Activated naive CD4-positive, alpha-beta T cell treated with anti-CD3 and anti-CD28 coated beads, Interleukin-2, amount 50 U/mL, for 24 hours (primary cell): ENCODE measurements around the gene FAM170B.

Experiments used
- H3K27ac Mint-ChIP-seq: one replicate; pipeline ENCODE4 v1.8.0; 2021; ENCODE audit warnings: mild to moderate bottlenecking, mixed read lengths
- H3K27me3 Mint-ChIP-seq: one replicate; pipeline ENCODE4 v1.8.0; 2021; ENCODE audit warnings: mixed read lengths
- H3K36me3 Mint-ChIP-seq: one replicate; pipeline ENCODE4 v1.8.0; 2021; ENCODE audit warnings: mixed read lengths
- H3K4me1 Mint-ChIP-seq: one replicate; pipeline ENCODE4 v1.8.0; 2021; ENCODE audit warnings: mixed read lengths
- H3K4me3 Mint-ChIP-seq: one replicate; pipeline ENCODE4 v1.8.0; 2021; ENCODE audit warnings: mild to moderate bottlenecking, mixed read lengths
- H3K9me3 Mint-ChIP-seq: one replicate; pipeline ENCODE4 v1.8.0; 2021; ENCODE audit warnings: mixed read lengths

The FAM170B gene

DNA sequence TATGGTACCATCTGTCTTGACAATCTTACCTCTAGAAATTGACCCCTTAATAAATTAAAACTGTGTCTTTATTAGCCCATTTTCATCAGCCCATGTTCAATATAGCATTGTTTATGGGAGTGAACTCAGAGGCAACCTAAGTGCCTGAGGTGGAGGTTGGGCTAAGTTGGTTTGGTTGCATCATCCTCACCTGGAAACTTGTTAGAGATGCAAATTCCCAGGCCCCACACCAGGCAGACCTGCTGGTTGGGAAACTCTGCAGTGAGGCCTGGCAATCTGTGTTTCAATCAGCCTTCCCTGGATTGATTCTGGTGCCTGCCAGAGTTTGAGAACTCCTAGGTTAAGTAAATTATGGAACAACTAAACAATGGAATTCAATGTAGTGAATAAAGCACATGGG is 9.4 kb upstream of the FAM170B start:
- Mint-ChIP-seq H3K4me1 (no peaks in the 10 kb centered on the region), H3K36me3 (no peaks in the 10 kb centered on the region), H3K9me3 (no peaks in the 10 kb centered on the region), H3K4me3 (no peak overlapping the region), H3K27me3 (no peaks in the 10 kb centered on the region), H3K27ac (no peak overlapping the region)

DNA sequence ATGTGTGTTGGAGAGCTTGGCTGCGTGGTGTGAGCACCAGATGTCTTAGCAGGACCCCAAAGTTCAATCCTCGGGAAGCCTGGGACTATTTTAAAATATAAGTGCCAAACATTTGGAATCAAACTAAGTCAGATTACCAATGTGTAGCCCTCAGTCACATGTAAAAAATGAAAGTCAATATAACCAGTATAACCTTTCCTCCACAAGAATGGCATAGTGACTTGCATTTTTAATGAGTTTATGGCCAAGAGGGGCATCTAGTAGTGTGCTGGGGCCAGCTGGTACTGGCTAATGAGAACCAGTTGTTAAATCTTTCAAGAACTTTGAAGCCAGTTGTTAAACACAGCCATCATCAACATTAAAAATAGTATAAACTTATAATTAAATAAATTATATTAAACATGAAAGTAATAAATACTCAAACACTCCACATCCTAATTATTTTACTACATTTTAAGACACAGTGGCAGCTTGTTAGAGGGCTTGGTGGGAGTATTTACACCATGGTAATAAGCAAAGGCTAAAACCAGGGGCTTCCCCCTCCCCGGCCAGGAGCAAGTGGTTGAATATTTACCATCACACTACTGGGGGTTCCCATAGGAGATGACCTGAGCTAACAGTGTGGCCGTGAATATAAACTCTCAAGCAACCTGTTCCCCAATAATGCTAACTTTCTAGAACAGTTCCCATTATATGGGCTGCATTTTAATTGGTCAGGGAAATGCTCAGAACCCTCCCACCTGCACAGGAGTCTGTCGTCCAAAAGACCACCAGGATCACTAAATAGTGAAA is 7.9 kb upstream of the FAM170B start:
- Mint-ChIP-seq H3K4me3 (no peak overlapping the region), H3K27me3 (no peaks in the 10 kb centered on the region), H3K4me1 (no peaks in the 10 kb centered on the region), H3K9me3 (no peaks in the 10 kb centered on the region), H3K27ac (no peak overlapping the region), H3K36me3 (no peaks in the 10 kb centered on the region)

DNA sequence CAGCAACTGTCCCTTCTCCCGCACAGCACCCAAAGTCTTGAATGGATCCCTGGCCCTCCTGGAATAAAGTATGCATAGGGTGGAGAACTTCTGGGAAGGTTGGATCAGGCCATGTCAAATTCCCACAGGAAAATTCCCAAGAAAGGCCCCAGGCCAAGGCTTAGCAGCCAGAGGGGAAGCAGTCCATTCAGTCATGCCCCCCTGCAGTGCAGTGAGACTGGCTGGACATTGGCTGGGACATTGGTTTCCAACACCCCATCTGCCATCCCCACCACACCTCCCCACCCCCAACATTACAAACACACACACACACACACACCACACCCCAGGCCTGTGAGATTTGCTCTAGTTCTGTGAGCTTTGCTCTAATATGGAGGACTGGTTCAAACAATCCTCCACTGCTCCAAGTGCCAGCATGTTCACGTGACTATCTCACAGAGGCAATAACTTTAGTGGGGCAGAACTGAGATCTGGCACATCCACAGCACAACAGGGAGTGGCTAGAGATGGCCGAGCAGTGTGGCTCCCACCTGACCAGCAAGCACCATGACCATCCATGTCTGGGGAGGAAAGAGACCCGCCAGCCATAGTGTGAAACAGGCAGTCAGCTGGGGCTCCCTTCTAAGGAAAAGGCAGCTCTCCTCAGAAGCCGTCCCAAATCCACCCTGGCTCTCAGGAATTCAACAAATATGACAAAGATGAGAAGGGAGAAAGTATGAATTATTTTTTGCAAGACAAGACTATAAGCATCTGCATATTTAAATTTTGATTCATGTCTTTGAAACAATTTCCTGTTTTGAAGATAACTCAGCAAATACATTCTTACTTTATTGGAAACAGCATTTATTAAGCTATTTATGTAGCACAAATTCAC is 6.7 kb upstream of the FAM170B start:
- no peak overlapping the region for H3K27ac Mint-ChIP-seq

DNA sequence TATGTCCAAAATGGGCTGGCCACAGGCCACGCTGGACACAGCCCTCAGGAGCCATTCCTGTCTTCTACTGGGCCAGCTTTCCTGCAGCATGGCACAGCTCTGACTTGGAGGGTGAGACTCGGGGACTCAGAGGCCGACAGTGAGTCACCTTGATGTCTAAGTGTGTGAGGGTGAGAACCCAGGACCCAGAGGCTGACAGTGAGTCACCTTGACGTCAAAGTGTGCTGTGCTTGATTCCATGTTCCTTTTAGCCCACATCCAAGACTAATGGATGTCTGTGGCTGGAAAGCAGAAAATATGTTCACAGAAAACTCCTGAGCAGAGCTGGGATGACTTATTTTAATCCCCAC is 6.0 kb upstream of the FAM170B start:
- H3K36me3 Mint-ChIP-seq = no peaks in the 10 kb centered on the region
- H3K27ac Mint-ChIP-seq = no peak overlapping the region
- H3K9me3 Mint-ChIP-seq = no peaks in the 10 kb centered on the region
- no peak overlapping the region for H3K4me3 Mint-ChIP-seq
- no peaks in the 10 kb centered on the region for H3K4me1 Mint-ChIP-seq
- peaks cover 3% of the 10 kb centered on the region for H3K27me3 Mint-ChIP-seq

More for the DNA sequence above, 6.7 kb upstream of the FAM170B start:
- H3K4me3 Mint-ChIP-seq = no peak overlapping the region
- H3K36me3 Mint-ChIP-seq = no peaks in the 10 kb centered on the region
- H3K27me3 Mint-ChIP-seq = peaks cover 3% of the 10 kb centered on the region
- H3K9me3 Mint-ChIP-seq = no peaks in the 10 kb centered on the region
- no peaks in the 10 kb centered on the region for H3K4me1 Mint-ChIP-seq

DNA sequence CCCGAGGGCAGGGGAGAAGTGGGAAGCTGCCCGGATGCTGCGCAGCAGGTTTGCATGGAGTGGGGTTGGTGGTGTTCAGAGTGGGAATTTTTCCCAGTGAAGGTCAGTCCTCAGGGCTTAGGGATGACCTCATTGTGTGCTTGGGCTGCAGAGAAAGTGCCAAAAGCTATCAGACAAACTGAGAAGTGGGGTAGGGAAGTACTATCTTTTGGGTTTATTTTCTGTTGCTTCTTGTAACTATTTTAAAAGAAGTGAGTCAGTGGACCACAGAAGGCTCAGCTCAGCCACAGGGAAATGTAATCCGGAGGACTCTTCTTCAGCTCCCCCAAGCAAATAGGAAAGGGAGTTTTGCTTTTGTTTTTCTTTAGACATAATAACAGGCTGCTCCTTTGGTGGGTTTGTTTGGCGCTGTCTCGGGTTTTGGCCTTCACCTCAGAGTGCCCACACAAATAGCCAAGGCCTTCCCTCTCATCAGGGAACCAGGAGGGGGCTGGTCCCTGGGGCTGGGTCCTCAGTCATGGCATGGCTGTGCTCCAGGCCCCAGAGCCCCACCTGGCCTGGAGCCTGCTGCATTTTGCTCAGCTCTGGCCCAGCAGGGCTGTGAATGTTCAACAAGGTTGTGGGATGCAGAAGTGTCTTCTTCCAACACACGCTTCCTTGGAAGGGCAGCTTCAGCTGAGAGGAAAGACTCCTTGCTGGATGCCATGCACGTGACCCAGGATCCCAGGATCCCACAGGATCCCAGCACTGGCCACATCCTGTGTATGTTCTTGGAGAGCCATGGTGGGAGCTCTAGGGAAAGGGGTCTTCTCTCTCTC is 5.4 kb upstream of the FAM170B start:
- H3K4me3 Mint-ChIP-seq = no peak overlapping the region
- H3K9me3 Mint-ChIP-seq = no peaks in the 10 kb centered on the region
- H3K4me1 Mint-ChIP-seq = no peaks in the 10 kb centered on the region
- H3K27me3 Mint-ChIP-seq = peaks cover 3% of the 10 kb centered on the region
- no peaks in the 10 kb centered on the region for H3K36me3 Mint-ChIP-seq
- H3K27ac Mint-ChIP-seq = no peak overlapping the region

DNA sequence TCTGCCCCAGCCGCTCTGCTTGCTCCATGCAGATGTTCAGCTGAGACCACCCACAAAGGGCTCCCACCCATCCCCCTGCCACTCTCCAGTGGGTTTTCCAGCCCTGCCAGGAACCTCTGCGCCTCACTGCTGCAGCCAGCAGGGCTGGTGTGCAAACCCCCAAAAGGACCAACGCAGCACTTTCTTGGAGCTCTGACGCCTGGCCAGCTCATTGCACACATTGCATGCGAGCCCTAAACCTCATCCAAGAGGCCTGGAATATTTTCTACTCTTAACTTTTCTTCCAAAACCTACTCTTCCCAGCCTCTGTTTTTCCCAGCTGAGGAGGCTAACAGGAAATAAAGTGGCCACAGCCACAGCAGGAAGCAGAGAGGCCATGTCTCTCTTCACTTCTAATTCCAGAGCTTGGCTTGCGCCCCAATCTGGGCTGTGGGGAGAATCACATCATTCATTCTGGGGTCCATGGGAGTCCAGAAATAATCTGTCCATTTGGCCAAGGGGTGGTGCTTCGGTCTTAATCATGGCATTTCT is 4.6 kb upstream of the FAM170B start:
- no peaks in the 10 kb centered on the region for H3K36me3 Mint-ChIP-seq
- H3K4me3 Mint-ChIP-seq = no peak overlapping the region
- H3K4me1 Mint-ChIP-seq = no peaks in the 10 kb centered on the region
- no peaks in the 10 kb centered on the region for H3K9me3 Mint-ChIP-seq
- H3K27me3 Mint-ChIP-seq = peaks cover 3% of the 10 kb centered on the region
- H3K27ac Mint-ChIP-seq = no peak overlapping the region

DNA sequence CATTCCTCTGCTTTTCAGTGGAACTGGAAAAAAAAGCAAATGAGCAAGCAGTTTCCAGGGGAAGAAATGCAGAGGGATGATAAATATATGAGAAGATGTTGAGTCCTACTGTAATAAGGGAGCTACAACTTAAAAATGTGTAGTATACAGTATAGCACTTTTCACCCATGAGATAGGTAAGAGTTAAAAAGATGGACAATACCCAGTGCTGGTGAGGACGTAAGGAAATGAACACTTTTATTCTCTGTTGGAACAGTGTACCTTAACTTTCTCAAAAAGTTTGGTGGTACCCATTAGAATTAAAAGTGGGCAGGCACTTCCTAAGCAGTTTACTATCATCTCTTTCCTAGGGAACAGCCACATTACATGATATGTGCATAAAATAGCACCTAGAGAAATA is 2.7 kb upstream of the FAM170B start:
- Mint-ChIP-seq H3K27ac (no peak overlapping the region), H3K9me3 (no peaks in the 10 kb centered on the region), H3K36me3 (no peaks in the 10 kb centered on the region), H3K27me3 (peaks cover 3% of the 10 kb centered on the region), H3K4me1 (no peaks in the 10 kb centered on the region), H3K4me3 (no peak overlapping the region)

DNA sequence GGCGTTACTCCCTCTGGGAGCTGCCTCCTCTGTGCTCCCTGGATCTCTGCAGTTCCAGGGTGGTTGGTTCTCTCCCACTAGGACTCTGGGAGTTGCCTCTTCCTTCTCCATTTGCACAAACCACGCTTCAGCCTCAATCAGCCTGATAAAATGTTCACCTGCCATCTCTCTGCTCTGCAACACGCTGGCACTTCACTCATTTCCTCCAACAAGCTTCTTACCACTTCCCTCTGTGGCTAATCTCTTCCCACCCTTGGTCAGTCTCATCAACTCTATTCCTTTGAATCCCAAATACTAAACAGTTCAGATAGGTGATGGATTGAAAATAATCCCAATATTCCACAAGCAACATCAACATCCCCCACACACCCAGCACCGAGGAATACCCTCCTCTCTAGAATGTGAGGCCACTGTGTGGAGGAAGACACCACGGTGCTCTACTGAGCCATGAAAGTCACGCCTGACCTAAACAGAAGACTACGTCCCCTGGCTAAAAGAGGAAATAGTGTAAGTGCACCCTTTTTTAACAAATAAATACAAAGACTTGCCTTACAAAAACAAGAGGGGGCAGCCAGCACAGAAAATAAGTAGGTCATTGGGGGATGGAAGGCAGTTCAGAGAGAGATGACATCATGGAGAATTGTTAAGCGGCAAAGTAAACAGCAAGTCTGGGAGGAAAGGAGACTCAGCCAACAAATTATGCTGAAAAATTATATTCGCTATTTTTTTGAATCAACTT is 1.9 kb upstream of the FAM170B start:
- Mint-ChIP-seq H3K36me3 (no peaks in the 10 kb centered on the region), H3K27me3 (peaks cover 3% of the 10 kb centered on the region), H3K4me1 (no peaks in the 10 kb centered on the region), H3K27ac (no peak overlapping the region), H3K9me3 (no peaks in the 10 kb centered on the region), H3K4me3 (no peak overlapping the region)

DNA sequence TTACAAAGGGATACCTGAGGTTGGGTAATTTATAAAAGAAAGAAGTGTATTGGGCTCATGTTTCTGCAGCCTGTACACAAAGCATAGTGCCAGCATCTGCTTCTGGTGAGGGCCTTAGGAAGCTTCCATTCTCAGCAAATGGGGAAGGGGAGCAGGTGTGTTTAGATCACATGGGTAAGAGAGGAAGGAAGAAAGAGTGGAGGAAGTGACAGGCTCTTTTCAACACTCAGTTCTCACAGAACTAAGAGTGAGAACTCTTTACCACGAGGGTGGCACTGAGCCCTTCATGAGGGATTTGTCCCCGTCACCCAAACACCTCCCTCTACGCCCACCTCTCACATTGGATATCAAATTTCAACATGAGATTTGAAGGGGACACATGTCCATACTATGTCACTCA is 506 bp upstream of the FAM170B start:
- no peak overlapping the region for H3K27ac Mint-ChIP-seq
- peaks cover 5% of the 10 kb centered on the region for H3K27me3 Mint-ChIP-seq
- H3K4me3 Mint-ChIP-seq = no peak overlapping the region
- no peaks in the 10 kb centered on the region for H3K9me3 Mint-ChIP-seq
- no peaks in the 10 kb centered on the region for H3K4me1 Mint-ChIP-seq
- no peaks in the 10 kb centered on the region for H3K36me3 Mint-ChIP-seq

DNA sequence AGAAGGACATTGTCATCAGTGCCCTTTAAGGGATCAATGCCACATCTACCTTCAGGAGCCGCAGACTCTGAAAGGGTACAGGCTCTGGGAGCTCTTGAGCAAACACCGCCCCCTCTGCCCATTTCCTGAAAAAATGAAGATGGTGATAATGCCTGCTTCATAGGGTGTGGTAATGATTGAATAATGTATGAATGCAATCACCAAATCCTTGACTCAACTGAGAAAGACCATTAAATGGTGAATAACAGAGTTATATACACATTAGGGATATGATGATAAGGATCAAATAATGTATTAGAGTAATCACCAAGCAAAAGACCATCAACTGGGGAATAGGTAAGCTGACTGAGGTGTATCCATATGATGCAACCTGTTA is 1.5 kb downstream of the FAM170B start:
- Mint-ChIP-seq H3K9me3 (no peaks in the 10 kb centered on the region), H3K27ac (no peak overlapping the region), H3K4me1 (no peaks in the 10 kb centered on the region), H3K27me3 (peaks cover 9% of the 10 kb centered on the region), H3K4me3 (no peak overlapping the region), H3K36me3 (no peaks in the 10 kb centered on the region)

DNA sequence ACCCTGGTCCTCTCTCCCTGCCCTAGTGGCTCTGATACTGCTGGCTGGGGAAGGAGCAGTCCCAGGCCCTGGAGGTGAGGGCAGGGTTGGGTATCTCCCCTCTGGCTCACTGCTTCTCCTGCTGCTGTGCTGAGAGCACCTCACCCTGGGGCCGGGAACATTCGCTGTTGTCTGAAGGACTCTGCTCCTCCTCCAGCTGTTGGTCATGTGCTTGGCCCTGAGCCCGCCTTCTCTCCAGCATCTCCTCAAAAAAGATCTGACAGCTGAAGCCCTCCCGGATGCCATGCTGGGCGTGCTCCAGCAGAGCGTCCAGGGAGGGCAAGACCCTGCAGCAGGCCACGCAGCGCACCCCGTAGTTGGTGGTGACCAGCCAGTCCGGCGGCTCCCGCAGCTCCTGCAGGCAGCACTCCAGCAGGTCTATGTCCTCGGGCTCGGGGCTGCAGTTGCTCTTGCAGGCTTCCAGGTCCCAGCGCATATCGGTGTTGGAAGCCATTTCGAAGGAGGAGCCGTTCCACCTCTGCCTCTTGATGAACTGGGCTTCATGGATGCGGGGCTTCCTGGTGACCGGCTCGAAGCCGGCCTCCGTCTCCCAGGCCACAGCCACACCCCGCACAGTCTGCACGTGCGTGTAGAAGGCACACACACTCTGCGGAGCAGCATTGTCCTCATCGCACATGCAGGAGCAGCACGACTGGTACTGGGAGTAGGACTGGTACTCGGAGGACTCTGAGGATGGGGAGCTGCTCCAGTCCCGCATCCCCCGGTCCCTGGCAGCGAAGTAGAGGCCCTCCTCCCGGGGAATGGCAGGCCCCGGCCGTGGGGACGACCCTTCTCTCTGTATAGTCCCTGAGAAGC is 2.1 kb downstream of the FAM170B start:
- peaks cover 9% of the 10 kb centered on the region for H3K27me3 Mint-ChIP-seq
- H3K4me1 Mint-ChIP-seq = no peaks in the 10 kb centered on the region
- H3K27ac Mint-ChIP-seq = no peak overlapping the region

DNA sequence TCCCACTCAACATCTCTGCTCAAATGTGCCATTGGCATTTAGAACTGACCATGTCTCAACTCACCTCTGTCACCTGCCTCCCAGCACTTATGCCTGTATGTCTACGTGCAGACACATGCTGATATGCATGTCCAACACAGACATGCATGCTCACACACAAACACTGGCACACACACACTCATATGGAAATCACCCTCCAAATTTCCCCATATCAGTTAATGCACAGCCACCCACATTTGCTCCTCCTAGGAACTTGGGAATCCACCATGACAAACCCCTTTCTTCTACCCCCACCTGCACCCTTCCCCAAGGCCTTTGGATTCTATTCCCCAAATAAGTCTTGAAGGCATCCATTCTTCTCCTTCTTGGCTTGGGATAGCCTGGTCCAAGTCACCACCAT is 4.4 kb downstream of the FAM170B start:
- no peaks in the 10 kb centered on the region for H3K4me1 Mint-ChIP-seq
- peaks cover 6% of the 10 kb centered on the region for H3K27me3 Mint-ChIP-seq
- no peaks in the 10 kb centered on the region for H3K36me3 Mint-ChIP-seq
- H3K9me3 Mint-ChIP-seq = no peaks in the 10 kb centered on the region
- H3K4me3 Mint-ChIP-seq = no peak overlapping the region
- no peak overlapping the region for H3K27ac Mint-ChIP-seq

More for the DNA sequence above, 2.1 kb downstream of the FAM170B start:
- H3K9me3 Mint-ChIP-seq = no peaks in the 10 kb centered on the region
- H3K36me3 Mint-ChIP-seq = no peaks in the 10 kb centered on the region
- no peak overlapping the region for H3K4me3 Mint-ChIP-seq

DNA sequence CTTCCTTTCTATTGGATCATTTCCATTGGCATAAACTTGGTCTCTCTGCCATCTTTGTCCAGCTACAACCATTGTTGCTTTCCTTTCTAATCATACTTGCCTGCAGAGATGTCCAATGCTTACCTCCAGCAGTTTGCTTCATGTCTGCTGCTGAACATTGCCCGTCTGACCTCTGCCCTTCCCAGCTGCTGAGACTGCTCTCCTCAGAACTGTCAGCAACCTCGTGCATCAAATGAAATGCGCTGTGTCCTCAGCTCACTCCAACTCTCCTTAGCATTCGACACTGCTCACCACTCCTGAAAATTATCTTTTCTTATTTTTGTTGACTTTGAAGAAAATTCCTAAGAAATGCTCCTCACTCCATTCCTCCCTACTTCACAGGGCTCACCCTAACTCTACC is 5.0 kb downstream of the FAM170B start:
- no peaks in the 10 kb centered on the region for H3K36me3 Mint-ChIP-seq
- H3K4me1 Mint-ChIP-seq = no peaks in the 10 kb centered on the region
- no peak overlapping the region for H3K4me3 Mint-ChIP-seq
- no peak overlapping the region for H3K27ac Mint-ChIP-seq
- H3K27me3 Mint-ChIP-seq = peaks cover 6% of the 10 kb centered on the region
- no peaks in the 10 kb centered on the region for H3K9me3 Mint-ChIP-seq
